Neural cell (in vitro differentiated cells): ENCODE measurements around the gene RNF32. TPM values are rescaled to one million over a fixed set of nuclear protein-coding genes. Genes with fewer than 3 reads are reported as not detected.
"Not testable (repeated sequence)": the region's sequence is repeated elsewhere in the genome, so short reads cannot be mapped to it uniquely, and the experiment has no call there.

ENCODE experiments used
- H2AFZ ChIP-seq: fragments of 200-600, 300-800 bp; sonication (generic), shearing (Covaris generic); 2 replicates; pipeline ENCODE4 v1.6.0; 2014; ENCODE audit warnings: low read depth, mild to moderate bottlenecking, antibody characterized with exemption, low read length, moderate library complexity
- H3F3A ChIP-seq: fragments of 200-600 bp; shearing (Covaris generic); 2 replicates; pipeline ENCODE4 v1.6.1; 2016; ENCODE audit warnings: mild to moderate bottlenecking, moderate library complexity, mixed read lengths, antibody characterized with exemption, low read length; ENCODE audit not compliant: insufficient read depth, poor library complexity, severe bottlenecking
- H3K27ac ChIP-seq: fragments of 200-600, 300-800 bp; sonication (generic), shearing (Covaris generic); 2 replicates; pipeline ENCODE4 v1.5.1; 2014; ENCODE audit warnings: mild to moderate bottlenecking, low read length, moderate library complexity
- H3K27me3 ChIP-seq: fragments of 300-800, 200-600 bp; sonication (generic), shearing (Covaris generic); 2 replicates; pipeline ENCODE4 v1.6.0; 2014; ENCODE audit warnings: mild to moderate bottlenecking, low read depth, low read length, moderate library complexity; ENCODE audit not compliant: insufficient read depth
- H3K36me3 ChIP-seq: fragments of 300-800, 200-600 bp; sonication (generic), shearing (Covaris generic); 2 replicates; pipeline ENCODE4 v1.5.1; 2014; ENCODE audit warnings: mild to moderate bottlenecking, antibody characterized with exemption, low read length, moderate library complexity; ENCODE audit not compliant: insufficient read depth
- H3K4me2 ChIP-seq: fragments of 300-800, 200-600 bp; sonication (generic), shearing (Covaris generic); 2 replicates; pipeline ENCODE4 v1.6.0; 2014; ENCODE audit warnings: mild to moderate bottlenecking, low read length
- H3K4me3 ChIP-seq: fragments of 300-800, 200-600 bp; sonication (generic), shearing (Covaris generic); 2 replicates; pipeline ENCODE4 v1.5.1; 2014; ENCODE audit warnings: mild to moderate bottlenecking, low read length, moderate library complexity
- H3K79me2 ChIP-seq: fragments of 200-600 bp; shearing (Covaris generic); replicated peaks from 2 replicates; pipeline ENCODE4 v1.6.0; 2014; ENCODE audit warnings: mild to moderate bottlenecking, low read length, moderate library complexity; ENCODE audit not compliant: insufficient read depth
- H3K9ac ChIP-seq: fragments of 300-800, 200-600 bp; sonication (generic), shearing (Covaris generic); 2 replicates; pipeline ENCODE4 v1.6.1; 2016; ENCODE audit warnings: mild to moderate bottlenecking, low read length, mixed read lengths
- H3K9me2 ChIP-seq: fragments of 200-600 bp; shearing (Covaris generic); 2 replicates; pipeline ENCODE4 v1.6.1; 2016; ENCODE audit warnings: mild to moderate bottlenecking, low read length, mixed read lengths; ENCODE audit not compliant: insufficient read depth
- H3K9me3 ChIP-seq: fragments of 200-600, 300-800 bp; sonication (generic), shearing (Covaris generic); 2 replicates; pipeline ENCODE4 v1.6.1; 2016; ENCODE audit warnings: mild to moderate bottlenecking, mixed run types, low read length, moderate library complexity, mixed read lengths
- H4K20me1 ChIP-seq: fragments of 200-600 bp; shearing (Covaris generic); 2 replicates; pipeline ENCODE4 v1.6.1; 2016; ENCODE audit warnings: mild to moderate bottlenecking, mixed run types; ENCODE audit not compliant: insufficient read depth
- EP300 ChIP-seq: fragments of 450-650 bp; conservative IDR thresholded peaks from 2 replicates; pipeline ENCODE4 v1.6.1; 2014; ENCODE audit warnings: antibody characterized with exemption, mild to moderate bottlenecking, moderate library complexity; ENCODE audit not compliant: poor library complexity, severe bottlenecking
- EZH2 ChIP-seq: fragments of 200-600, 300-800 bp; shearing (Covaris generic), sonication (generic); IDR thresholded peaks from 2 replicates; pipeline ENCODE4 v1.6.1; 2014; ENCODE audit warnings: antibody characterized with exemption, low read length, borderline replicate concordance, mild to moderate bottlenecking; ENCODE audit not compliant: insufficient read depth, poor library complexity, severe bottlenecking
- MXI1 ChIP-seq: fragments of 450-650 bp; conservative IDR thresholded peaks from 2 replicates; pipeline ENCODE4 v1.6.1; 2014; ENCODE audit warnings: antibody characterized with exemption, mild to moderate bottlenecking; ENCODE audit not compliant: poor library complexity, severe bottlenecking
- POLR2AphosphoS5 ChIP-seq: IDR thresholded peaks from 2 replicates; pipeline ENCODE4 v1.6.1; 2012
- RAD21 ChIP-seq: fragments of 450-650 bp; conservative IDR thresholded peaks from 2 replicates; pipeline ENCODE4 v1.6.1; 2014; ENCODE audit warnings: antibody characterized with exemption, mild to moderate bottlenecking, moderate library complexity
- REST ChIP-seq: IDR thresholded peaks from 2 replicates; pipeline ENCODE4 v1.6.1; 2012; ENCODE audit warnings: borderline replicate concordance
- SMC3 ChIP-seq: fragments of 450-650 bp; conservative IDR thresholded peaks from 2 replicates; pipeline ENCODE4 v1.6.1; 2014; ENCODE audit warnings: antibody characterized with exemption, mild to moderate bottlenecking, moderate library complexity; ENCODE audit not compliant: poor library complexity
- TAF1 ChIP-seq: IDR thresholded peaks from 2 replicates; pipeline ENCODE4 v1.6.1; 2012; ENCODE audit warnings: low read depth
- polyA plus RNA-seq: library from polyadenylated mRNA; depleted of rRNA; stranded (reverse); fragments of >200 nt; gene quantifications from 2 replicates; pipeline ENCODE4 v1.2.3, GENCODE V29; 2014
- TF ChIP-seq, protein P1 (sequence below): fragments of 450-650 bp; IDR thresholded peaks from 2 replicates; pipeline ENCODE4 v1.5.1; 2014; ENCODE audit warnings: antibody characterized with exemption, mild to moderate bottlenecking, moderate library complexity; ENCODE audit not compliant: poor library complexity, severe bottlenecking

RNF32 gene
- polyA plus RNA-seq, 1 donor from 2014 or later: 2.6 TPM

GRCh38 chr7:156640949-156641485 lies 443 bp downstream of the RNF32 start:
- Histone ChIP-seq H3K27me3 (no peaks in the 10 kb centered on the region), H3K9me2 (no peaks in the 10 kb centered on the region), H3K27ac (peak overlapping the region; percentile 69), H4K20me1 (no peaks in the 10 kb centered on the region), H3K36me3 (no peaks in the 10 kb centered on the region), H3K79me2 (no peaks in the 10 kb centered on the region), H3K9me3 (no peaks in the 10 kb centered on the region), H2AFZ (peak overlapping the region; percentile 86), H3F3A (no peaks in the 10 kb centered on the region), H3K9ac (peak overlapping the region; percentile 72), H3K4me3 (peak overlapping the region; percentile 87), H3K4me2 (peak overlapping the region; percentile 68)
- no peak for TF ChIP-seq POLR2AphosphoS5
- TF ChIP-seq TAF1: no peak
- TF ChIP-seq RAD21: peak; percentile 41

- TF ChIP-seq, protein P1, sequence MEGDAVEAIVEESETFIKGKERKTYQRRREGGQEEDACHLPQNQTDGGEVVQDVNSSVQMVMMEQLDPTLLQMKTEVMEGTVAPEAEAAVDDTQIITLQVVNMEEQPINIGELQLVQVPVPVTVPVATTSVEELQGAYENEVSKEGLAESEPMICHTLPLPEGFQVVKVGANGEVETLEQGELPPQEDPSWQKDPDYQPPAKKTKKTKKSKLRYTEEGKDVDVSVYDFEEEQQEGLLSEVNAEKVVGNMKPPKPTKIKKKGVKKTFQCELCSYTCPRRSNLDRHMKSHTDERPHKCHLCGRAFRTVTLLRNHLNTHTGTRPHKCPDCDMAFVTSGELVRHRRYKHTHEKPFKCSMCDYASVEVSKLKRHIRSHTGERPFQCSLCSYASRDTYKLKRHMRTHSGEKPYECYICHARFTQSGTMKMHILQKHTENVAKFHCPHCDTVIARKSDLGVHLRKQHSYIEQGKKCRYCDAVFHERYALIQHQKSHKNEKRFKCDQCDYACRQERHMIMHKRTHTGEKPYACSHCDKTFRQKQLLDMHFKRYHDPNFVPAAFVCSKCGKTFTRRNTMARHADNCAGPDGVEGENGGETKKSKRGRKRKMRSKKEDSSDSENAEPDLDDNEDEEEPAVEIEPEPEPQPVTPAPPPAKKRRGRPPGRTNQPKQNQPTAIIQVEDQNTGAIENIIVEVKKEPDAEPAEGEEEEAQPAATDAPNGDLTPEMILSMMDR: no peak
- TF ChIP-seq SMC3 (no peak), POLR2AphosphoS5 (no peak), TAF1 (no peak), MXI1 (no peak), EP300 (no peak), REST (no peak), RAD21 (no peak), EZH2 (no peak)
- Histone ChIP-seq H3K27ac (no peak overlapping the region), H3F3A (no peaks in the 10 kb centered on the region), H3K9ac (no peak overlapping the region), H3K27me3 (no peaks in the 10 kb centered on the region), H3K4me2 (no peak overlapping the region), H2AFZ (no peak overlapping the region), H3K9me3 (no peaks in the 10 kb centered on the region), H3K79me2 (no peaks in the 10 kb centered on the region), H4K20me1 (no peaks in the 10 kb centered on the region), H3K36me3 (no peaks in the 10 kb centered on the region), H3K4me3 (no peak overlapping the region), H3K9me2 (no peaks in the 10 kb centered on the region)
These were observed 1.9 kb downstream of the RNF32 start for GRCh38 chr7:156642306-156643045.

DNA sequence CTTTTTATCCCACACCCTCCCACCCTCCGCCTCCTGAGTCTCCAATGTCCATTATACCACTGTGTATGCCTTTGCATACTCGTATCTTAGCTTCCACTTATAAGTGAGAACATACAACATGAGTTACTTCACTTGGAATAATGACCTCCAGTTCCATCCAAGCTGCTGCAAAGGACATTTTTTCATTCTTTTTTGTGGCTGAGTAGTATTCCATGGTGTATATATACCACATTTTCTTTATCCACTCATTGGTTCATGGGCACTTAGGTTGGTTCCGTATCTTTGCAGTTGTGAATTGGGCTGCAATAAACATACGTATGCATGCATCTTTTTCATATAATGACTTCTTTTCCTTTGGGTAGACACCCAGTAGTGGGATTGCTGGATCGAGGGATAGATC lies 6.8 kb downstream of the RNF32 start:
- not testable (repeated sequence) for H3K9me3 ChIP-seq, H3K79me2 ChIP-seq, H3K4me3 ChIP-seq

More for the DNA sequence above, 6.8 kb downstream of the RNF32 start:
- H4K20me1 ChIP-seq, H3K36me3 ChIP-seq, H3K27ac ChIP-seq, H3K4me2 ChIP-seq, H3K9me2 ChIP-seq, H2AFZ ChIP-seq, H3F3A ChIP-seq, H3K9ac ChIP-seq, H3K27me3 ChIP-seq: not testable (repeated sequence)
